H9 (cell line): ENCODE data around the gene USP46. TPM values are rescaled to one million over a fixed set of nuclear protein-coding genes. Genes with fewer than 3 reads are reported as not detected.

Experiments used
- DNase-seq: peaks from one replicate; pipeline ENCODE4 v3.0.0-alpha.2; 2017
- H2AFZ ChIP-seq: one replicate; pipeline ENCODE4 v1.6.1; 2013; ENCODE audit warnings: mild to moderate bottlenecking, low read length, control low read depth, moderate library complexity
- H2AK5ac ChIP-seq: 2 replicates; pipeline ENCODE4 v1.6.1; 2013; ENCODE audit warnings: low read length, control low read depth, mixed read lengths; ENCODE audit not compliant: insufficient read length
- H2BK120ac ChIP-seq: one replicate; pipeline ENCODE4 v1.6.1; 2013; ENCODE audit warnings: low read depth, mild to moderate bottlenecking, low read length, control low read depth, inconsistent platforms; ENCODE audit not compliant: poor library complexity, severe bottlenecking
- H2BK12ac ChIP-seq: 2 replicates; pipeline ENCODE4 v1.6.1; 2013; ENCODE audit warnings: low read length, control low read depth, mixed read lengths, low read depth; ENCODE audit not compliant: insufficient read length
- H2BK15ac ChIP-seq: 2 replicates; pipeline ENCODE4 v1.6.1; 2013; ENCODE audit warnings: low read depth, low read length, control low read depth
- H2BK20ac ChIP-seq: one replicate; pipeline ENCODE4 v1.6.1; 2013; ENCODE audit warnings: low read depth, mild to moderate bottlenecking, low read length, control low read depth, inconsistent platforms; ENCODE audit not compliant: poor library complexity, severe bottlenecking
- H2BK5ac ChIP-seq: 2 replicates; pipeline ENCODE4 v1.6.1; 2013; ENCODE audit warnings: low read length, control low read depth, mixed read lengths; ENCODE audit not compliant: insufficient read length
- H3K14ac ChIP-seq: 2 replicates; pipeline ENCODE4 v1.6.1; 2013; ENCODE audit warnings: low read length, control low read depth; ENCODE audit not compliant: insufficient read depth
- H3K18ac ChIP-seq: 2 replicates; pipeline ENCODE4 v1.6.1; 2013; ENCODE audit warnings: low read depth, mild to moderate bottlenecking, mixed read lengths, low read length, control low read depth; ENCODE audit not compliant: insufficient read length
- H3K23ac ChIP-seq: 2 replicates; pipeline ENCODE4 v1.6.1; 2013; ENCODE audit warnings: low read length, control low read depth, mixed read lengths, low read depth; ENCODE audit not compliant: insufficient read length
- H3K23me2 ChIP-seq: 2 replicates; pipeline ENCODE4 v1.6.1; 2013; ENCODE audit warnings: low read depth, mild to moderate bottlenecking, mixed read lengths, low read length, control low read depth; ENCODE audit not compliant: insufficient read length, poor library complexity, severe bottlenecking
- H3K27ac ChIP-seq: 2 replicates; pipeline ENCODE4 v1.5.1; 2013; ENCODE audit warnings: low read length, control low read depth, mixed read lengths, low read depth; ENCODE audit not compliant: insufficient read length
- H3K27me3 ChIP-seq: 2 replicates; pipeline ENCODE4 v1.6.1; 2013; ENCODE audit warnings: low read length, control low read depth, inconsistent platforms; ENCODE audit not compliant: insufficient read depth
- H3K4ac ChIP-seq: 2 replicates; pipeline ENCODE4 v1.6.1; 2013; ENCODE audit warnings: low read depth, mild to moderate bottlenecking, control low read depth, inconsistent platforms, low read length, moderate library complexity
- H3K4me1 ChIP-seq: 2 replicates; pipeline ENCODE4 v1.6.1; 2013; ENCODE audit warnings: low read length, control low read depth, inconsistent platforms; ENCODE audit not compliant: insufficient read depth
- H3K4me2 ChIP-seq: 2 replicates; pipeline ENCODE4 v1.6.1; 2013; ENCODE audit warnings: low read length, control low read depth, mixed read lengths; ENCODE audit not compliant: insufficient read length, insufficient read depth
- H3K56ac ChIP-seq: 2 replicates; pipeline ENCODE4 v1.6.1; 2013; ENCODE audit warnings: low read depth, mild to moderate bottlenecking, mixed read lengths, low read length, control low read depth; ENCODE audit not compliant: insufficient read length
- H3K79me1 ChIP-seq: 2 replicates; pipeline ENCODE4 v1.6.1; 2013; ENCODE audit warnings: low read depth, mild to moderate bottlenecking, moderate library complexity, low read length, control low read depth, inconsistent platforms; ENCODE audit not compliant: insufficient read depth, poor library complexity, severe bottlenecking
- H3K79me2 ChIP-seq: 2 replicates; pipeline ENCODE4 v1.6.1; 2013; ENCODE audit warnings: low read length, control low read depth, inconsistent platforms; ENCODE audit not compliant: insufficient read depth
- H3K9ac ChIP-seq: 2 replicates; pipeline ENCODE4 v1.6.1; 2013; ENCODE audit warnings: low read length, control low read depth, mixed read lengths; ENCODE audit not compliant: insufficient read length; ENCODE audit errors: extremely low read depth
- H3K9me3 ChIP-seq: one replicate; pipeline ENCODE4 v1.6.1; 2013; ENCODE audit warnings: low read depth, low read length, inconsistent platforms; ENCODE audit not compliant: control insufficient read depth
- H3T11ph ChIP-seq: one replicate; pipeline ENCODE4 v1.6.1; 2013; ENCODE audit warnings: mild to moderate bottlenecking, low read length, control low read depth, inconsistent platforms
- H4K20me1 ChIP-seq: one replicate; pipeline ENCODE4 v1.6.1; 2013; ENCODE audit not compliant: control insufficient read depth, insufficient read length, insufficient read depth
- H4K5ac ChIP-seq: 2 replicates; pipeline ENCODE4 v1.6.1; 2013; ENCODE audit warnings: low read depth, mild to moderate bottlenecking, mixed read lengths, low read length, control low read depth; ENCODE audit not compliant: insufficient read length
- H4K8ac ChIP-seq: replicated peaks from 2 replicates; pipeline ENCODE4 v1.6.1; 2013; ENCODE audit warnings: low read length, control low read depth, mixed read lengths, low read depth; ENCODE audit not compliant: insufficient read length
- H4K91ac ChIP-seq: 2 replicates; pipeline ENCODE4 v1.6.1; 2013; ENCODE audit warnings: low read depth, mild to moderate bottlenecking, moderate library complexity, mixed read lengths, low read length, control low read depth; ENCODE audit not compliant: insufficient read length
- H3K27ac Mint-ChIP-seq, 3 experiments: 2 replicates in 2 of 3; 3 replicates in 1 of 3; pipeline ENCODE4 v1.8.0; 2020 to 2021; ENCODE audit warnings: mixed read lengths in 3 of 3, mild to moderate bottlenecking in 1 of 3, moderate library complexity in 1 of 3
- H3K27me3 Mint-ChIP-seq: 2 replicates; pipeline ENCODE4 v1.8.0; 2021; ENCODE audit warnings: low read depth, mild to moderate bottlenecking, moderate library complexity, mixed read lengths
- H3K36me3 Mint-ChIP-seq, 3 experiments: 2 replicates in 2 of 3; 3 replicates in 1 of 3; pipeline ENCODE4 v1.8.0; 2020 to 2021; ENCODE audit warnings: low read depth in 3 of 3, mixed read lengths in 3 of 3; ENCODE audit not compliant: insufficient read depth in 1 of 3
- H3K4me1 Mint-ChIP-seq, 2 experiments: 2 replicates each; pipeline ENCODE4 v1.8.0; 2020; ENCODE audit warnings: mixed read lengths in 2 of 2
- H3K4me3 Mint-ChIP-seq, 2 experiments: 2 replicates in 1 of 2; 3 replicates in 1 of 2; pipeline ENCODE4 v1.8.0; 2020 to 2021; ENCODE audit warnings: mild to moderate bottlenecking in 2 of 2, mixed read lengths in 2 of 2, moderate library complexity in 1 of 2
- H3K9me3 Mint-ChIP-seq, 2 experiments: 2 replicates in 1 of 2; 3 replicates in 1 of 2; pipeline ENCODE4 v1.8.0; 2020; ENCODE audit warnings: mild to moderate bottlenecking in 2 of 2, mixed read lengths in 2 of 2, moderate library complexity in 1 of 2
- CTCF ChIP-seq: fragments of 200-600 bp; sonication (generic); conservative IDR thresholded peaks from 3 replicates; pipeline ENCODE4 v1.8.0; 2021; ENCODE audit warnings: antibody characterized with exemption, mild to moderate bottlenecking
- WGBS: extraction: QIAGEN DNeasy Blood & Tissue Kit; methylation state at CpG from one replicate; pipeline ENCODE4 v1.1.7; 2013; ENCODE audit warnings: missing lambda C conversion rate, low lambda C conversion rate, mixed read lengths; ENCODE audit not compliant: insufficient read length; ENCODE audit errors: extremely low coverage; 5-methylcytosine and 5-hydroxymethylcytosine counted together
- total RNA-seq: library from RNA; stranded (reverse); gene quantifications from 2 replicates; pipeline ENCODE4 v1.2.1, GENCODE V29; 2021

The USP46 gene
- total RNA-seq, 1 experiment from 2014 or later = 59.8 TPM

- H3K4ac ChIP-seq = no peak overlapping the region
- H2AK5ac ChIP-seq = no peak overlapping the region
- H3K14ac ChIP-seq = no peak overlapping the region
- no peaks in the 10 kb centered on the region for H3K9me3 ChIP-seq
- peaks cover 10 to 13% of the 10 kb centered on the region in 2 experiments for H3K4me1 Mint-ChIP-seq
- no CpG with 5 or more reads among the region's 7 CpGs for WGBS
- no peaks in the 10 kb centered on the region for H3K27me3 ChIP-seq
- H3K27me3 Mint-ChIP-seq = no peaks in the 10 kb centered on the region
- no peak for TF ChIP-seq CTCF
- H3K9ac ChIP-seq = no peak overlapping the region
- no peaks in the 10 kb centered on the region for H3K9me3 Mint-ChIP-seq
- H2BK120ac ChIP-seq = no peak overlapping the region
- no peaks in the 10 kb centered on the region for H3K23me2 ChIP-seq
- no peaks in the 10 kb centered on the region for H4K20me1 ChIP-seq
- H4K91ac ChIP-seq = no peak overlapping the region
- H4K8ac ChIP-seq = no peak overlapping the region
- H3K79me2 ChIP-seq = no peaks in the 10 kb centered on the region
- no peak overlapping the region for H3K23ac ChIP-seq
- no peak overlapping the region for H3K56ac ChIP-seq
- no peak overlapping the region for H2BK5ac ChIP-seq
- no peak overlapping the region for H4K5ac ChIP-seq
- no peak overlapping the region for H2BK12ac ChIP-seq
- no peak overlapping the region for H3K27ac ChIP-seq
- H3K36me3 Mint-ChIP-seq = peaks cover 0 to 9% (median 0%) of the 10 kb centered on the region in 3 experiments; a peak in 2 of 7 replicates
- no peak overlapping the region for H3K4me3 Mint-ChIP-seq
- H2BK20ac ChIP-seq = no peak overlapping the region
- H3K4me1 ChIP-seq = no peaks in the 10 kb centered on the region
- H3T11ph ChIP-seq = no peak overlapping the region
- H3K79me1 ChIP-seq = no peaks in the 10 kb centered on the region
- no peak overlapping the region for H2BK15ac ChIP-seq
- H3K18ac ChIP-seq = no peak overlapping the region
- no peak overlapping the region for H3K27ac Mint-ChIP-seq
- no peak for DNase-seq
- no peak overlapping the region for H3K4me2 ChIP-seq
- H2AFZ ChIP-seq = no peak overlapping the region
Observed at GRCh38 chr4:52576326-52576725, 82.8 kb downstream of the USP46 start.
